HG03175 (cell line): ENCODE data around the gene SUCLA2.
"Not testable (repeated sequence)": the region's sequence is repeated elsewhere in the genome, so short reads cannot be mapped to it uniquely, and the experiment has no call there.

ENCODE experiments used
- ATAC-seq: cut with Tn5 transposase; IDR thresholded peaks from one replicate; pipeline ENCODE4 v1.9.1; 2021; ENCODE audit warnings: mild to moderate bottlenecking, moderate library complexity; ENCODE audit not compliant: unreplicated experiment

Gene SUCLA2

DNA sequence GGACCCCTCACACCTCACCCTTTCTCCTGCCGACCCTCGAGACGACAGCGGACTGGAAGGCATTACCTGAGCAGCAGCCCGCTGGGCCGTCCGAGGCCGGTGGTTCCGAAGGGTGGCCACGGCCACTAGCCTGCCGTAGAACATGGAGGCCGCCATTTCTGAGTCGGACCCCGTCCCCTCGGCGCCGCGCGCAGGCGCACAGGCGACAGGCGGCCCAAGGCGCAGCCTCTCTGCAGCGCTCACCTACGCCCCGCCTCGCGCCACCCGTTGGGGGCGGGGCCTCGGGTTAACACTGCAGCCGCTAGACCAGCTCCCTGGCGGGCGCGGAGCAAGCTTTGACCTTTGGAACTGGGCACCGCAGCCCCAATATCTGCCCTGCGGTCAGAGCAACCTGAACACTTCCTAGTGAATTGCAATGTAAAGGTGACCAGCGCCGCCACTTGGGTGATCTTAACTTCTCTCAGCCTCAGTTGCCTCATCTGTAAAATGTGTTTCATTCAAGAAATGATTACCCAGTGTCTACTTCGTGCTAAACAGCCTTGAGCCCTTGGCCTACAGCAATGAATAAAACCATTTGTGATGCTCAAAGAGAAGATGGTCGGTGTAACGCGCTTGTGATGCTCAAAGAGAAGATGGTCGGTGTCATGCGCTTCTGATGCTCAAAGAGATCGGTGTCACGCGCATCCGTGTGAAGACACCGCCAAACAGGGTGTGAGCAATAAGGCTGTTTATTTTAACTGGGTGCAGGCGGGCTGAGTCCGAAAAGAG, at the start of gene SUCLA2:
Gene SUCLA2, minus strand, starts transcription at position 160 of the 768 bp plus-strand sequence. Its CDS starts 4 bp downstream, at position 156.
- ATAC-seq = peak; percentile 97

- no peak for ATAC-seq
Observed at GRCh38 chr13:48050550-48050949, 49.5 kb upstream of the SUCLA2 start.

DNA sequence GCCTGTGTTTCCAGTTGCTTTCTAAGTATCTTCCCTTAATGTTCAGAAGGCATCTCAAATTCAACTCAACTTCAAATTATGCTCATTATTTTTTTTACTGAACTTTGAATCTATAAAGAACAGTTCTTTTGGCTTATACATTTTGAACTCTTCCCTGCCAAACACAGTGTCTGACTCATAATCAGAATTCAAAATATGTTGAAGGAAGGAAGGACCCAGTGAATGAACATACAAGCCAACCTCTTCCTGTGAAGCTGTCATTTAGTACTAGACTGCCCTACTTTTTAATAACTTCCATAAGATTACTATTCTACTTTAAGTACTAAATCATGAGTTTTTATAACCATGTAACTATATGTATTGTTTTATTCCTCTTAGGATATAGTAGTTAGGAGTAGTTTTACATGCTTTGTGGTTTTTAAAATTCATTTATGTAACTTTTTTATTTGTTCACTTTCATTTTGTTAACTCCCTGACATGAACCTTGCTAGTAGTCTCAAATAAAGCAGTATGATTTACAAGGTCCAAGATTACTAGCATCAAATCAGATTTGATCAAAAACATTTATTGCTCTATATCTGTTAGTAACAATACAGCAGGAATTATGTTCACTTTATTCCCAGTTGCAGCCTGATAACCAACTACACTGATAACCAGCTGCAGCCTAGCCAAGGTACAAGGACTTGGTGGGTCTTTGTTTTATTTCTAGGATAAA, 42.9 kb upstream of the SUCLA2 start:
- no peak for ATAC-seq

DNA sequence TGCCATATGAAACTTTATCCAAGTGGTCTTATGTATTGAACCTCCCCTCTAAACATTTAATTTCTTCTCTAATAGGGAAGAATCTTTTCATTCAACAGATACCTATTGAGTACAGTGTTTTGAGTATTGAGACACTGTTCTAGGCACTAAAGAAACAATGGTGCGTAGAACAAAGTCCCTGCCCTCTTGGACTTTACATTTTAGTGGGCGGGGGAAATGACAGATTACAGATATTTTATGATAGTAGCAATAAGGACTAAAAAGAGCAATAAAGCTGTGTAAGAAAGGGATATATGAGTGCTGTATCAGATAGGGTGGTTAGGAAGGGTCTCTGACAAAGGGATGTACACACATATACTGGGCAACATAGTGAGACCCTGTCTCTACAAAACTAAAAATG, 41.8 kb upstream of the SUCLA2 start:
- no peak for ATAC-seq

- ATAC-seq = no peak
Observed at GRCh38 chr13:48040896-48041295, 39.8 kb upstream of the SUCLA2 start.

GRCh38 chr13:48040049-48040448, 39.0 kb upstream of the SUCLA2 start:
- ATAC-seq = no peak

GRCh38 chr13:48038761-48039160, 37.7 kb upstream of the SUCLA2 start:
- ATAC-seq = no peak

DNA sequence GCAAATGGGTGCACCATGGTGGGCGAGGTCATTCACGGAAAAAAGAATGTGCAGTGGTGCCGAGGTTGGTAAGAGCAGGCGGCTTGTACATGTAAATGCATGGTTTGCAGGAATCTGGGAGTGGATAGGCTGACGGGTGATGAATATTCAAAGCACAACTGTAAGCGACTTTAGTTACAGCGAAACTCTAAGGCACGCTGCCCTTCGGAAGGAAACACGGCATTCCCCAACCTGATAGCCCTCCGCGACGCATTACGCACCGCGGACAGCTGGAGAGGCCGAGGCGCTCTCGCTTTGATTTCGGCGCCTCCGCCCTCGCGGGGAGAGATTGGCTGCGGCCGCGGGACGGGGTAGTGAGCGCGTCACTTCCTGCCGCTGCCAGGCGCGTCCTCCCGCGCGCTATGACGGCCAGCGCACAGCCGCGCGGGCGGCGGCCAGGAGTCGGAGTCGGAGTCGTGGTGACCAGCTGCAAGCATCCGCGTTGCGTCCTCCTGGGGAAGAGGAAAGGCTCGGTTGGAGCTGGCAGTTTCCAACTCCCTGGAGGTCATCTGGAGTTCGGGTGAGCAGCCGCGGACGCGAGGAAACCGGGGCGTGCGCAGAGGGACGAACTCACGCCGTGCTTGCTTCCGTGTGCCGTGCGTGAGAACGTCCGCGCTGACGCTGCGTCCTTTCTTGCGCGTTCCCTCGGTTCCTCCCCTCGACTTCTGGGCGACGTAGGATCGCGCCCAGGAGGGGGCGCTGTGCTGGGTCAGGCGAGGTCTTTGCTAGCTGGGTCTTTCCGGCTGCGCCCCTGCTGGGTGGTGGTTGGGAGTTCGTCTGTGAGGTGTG, 36.5 kb upstream of the SUCLA2 start, which contains the start of gene NUDT15:
Gene NUDT15, plus strand, starts transcription at position 381 of the 828 bp plus-strand sequence. Its CDS starts 21 bp downstream, at position 402.
- ATAC-seq = peak; percentile 94

DNA sequence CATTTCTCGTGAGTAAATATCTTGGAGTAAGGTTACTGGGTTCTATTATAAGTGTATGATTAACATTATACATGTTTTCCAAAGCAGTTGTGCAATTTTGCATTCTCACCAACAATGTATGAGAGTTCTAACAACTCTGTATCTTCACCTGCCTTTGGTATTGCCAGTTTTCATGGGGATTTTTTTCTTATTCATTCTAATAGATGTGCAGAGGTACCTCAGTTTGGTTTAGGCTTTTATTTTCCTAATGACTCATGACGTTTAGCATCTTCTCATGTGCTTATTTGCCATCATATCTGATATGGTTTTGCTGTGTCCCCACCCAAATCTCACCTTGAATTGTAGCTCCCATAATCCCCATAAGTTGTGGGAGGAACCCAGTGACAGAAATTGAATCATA, 28.8 kb upstream of the SUCLA2 start:
- no peak for ATAC-seq

DNA sequence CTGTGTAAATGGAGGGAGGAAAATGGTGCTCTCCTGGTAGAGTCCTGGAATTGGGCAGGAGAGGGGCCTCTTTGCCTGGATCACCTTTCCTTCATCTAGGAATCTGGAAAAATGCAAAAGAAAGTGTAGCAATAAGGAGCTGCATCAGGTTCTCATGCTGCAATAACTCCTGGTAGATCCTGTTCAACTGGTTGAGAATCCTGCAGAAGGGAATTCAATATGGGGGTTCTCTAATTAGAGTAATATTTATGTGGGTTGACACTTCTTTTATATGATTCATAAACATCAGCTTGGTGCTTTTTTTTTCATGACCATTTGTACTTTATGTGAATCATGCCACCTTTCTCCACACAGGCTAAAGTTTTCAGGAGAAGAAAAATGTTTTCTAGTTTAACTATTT, 27.0 kb upstream of the SUCLA2 start:
- no peak for ATAC-seq

GRCh38 chr13:48019796-48020195, 18.7 kb upstream of the SUCLA2 start:
- no peak for ATAC-seq

- no peak for ATAC-seq
Observed at GRCh38 chr13:48018637-48019036, 17.6 kb upstream of the SUCLA2 start.

DNA sequence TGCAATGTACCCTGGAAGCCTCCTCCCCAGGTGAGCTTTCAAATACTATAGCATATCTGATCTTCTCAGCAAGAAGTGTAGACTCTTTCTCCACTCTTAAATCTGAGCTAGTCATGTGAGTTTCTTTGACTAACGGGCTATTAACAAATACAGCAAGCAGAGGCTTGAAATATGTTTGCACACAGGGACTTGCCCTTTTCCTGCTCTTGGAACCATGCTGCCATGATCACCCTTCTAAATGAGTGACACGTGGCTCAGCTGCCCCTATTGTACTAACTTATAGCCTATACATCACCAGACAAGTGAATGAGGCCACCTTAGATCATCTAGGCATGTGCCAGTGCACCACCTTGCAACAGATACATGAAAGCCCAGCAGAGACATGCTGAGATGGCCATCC, 13.3 kb upstream of the SUCLA2 start:
- ATAC-seq = no peak

DNA sequence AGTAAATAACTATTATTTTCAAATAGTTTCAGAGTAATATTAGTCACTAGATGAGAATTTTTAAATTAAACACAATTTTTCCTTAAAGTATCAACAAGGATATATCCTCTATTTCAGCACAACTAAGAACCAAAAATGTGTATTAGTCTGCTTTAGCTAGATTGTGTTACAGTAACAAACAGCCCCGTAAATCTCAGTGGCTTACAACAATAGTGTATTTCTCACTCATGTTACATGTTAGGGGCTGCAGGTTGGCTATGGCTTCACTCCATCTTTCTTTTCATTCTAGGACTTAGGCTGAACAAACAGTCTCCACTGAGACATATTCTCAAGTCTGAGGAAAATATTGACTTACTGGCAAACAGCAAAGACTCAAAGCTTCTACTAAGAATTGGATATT, 11.6 kb upstream of the SUCLA2 start:
- no peak for ATAC-seq

- ATAC-seq = no peak
Observed at GRCh38 chr13:48010698-48011097, 9.6 kb upstream of the SUCLA2 start.

DNA sequence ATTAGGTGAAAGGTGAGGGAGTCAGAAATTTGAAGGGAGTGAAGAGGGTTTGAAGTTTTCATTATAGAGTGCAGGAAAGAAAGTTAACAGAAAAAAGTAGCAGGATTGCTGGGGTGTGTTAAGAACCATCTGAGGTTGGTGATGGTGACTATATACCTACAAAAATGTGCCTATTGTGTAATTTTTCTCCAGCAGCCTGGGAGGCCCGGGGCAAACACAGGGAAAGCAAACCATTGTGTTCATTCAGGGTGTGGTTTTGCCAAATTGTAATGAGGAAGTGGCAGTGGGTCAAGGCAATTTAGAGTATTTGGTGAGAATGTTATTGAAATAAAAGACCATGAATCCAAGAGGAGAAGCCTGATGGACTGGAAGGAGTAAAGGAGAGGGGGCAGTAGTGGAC, 8.2 kb upstream of the SUCLA2 start:
- ATAC-seq = no peak

- no peak for ATAC-seq
Observed at GRCh38 chr13:48006396-48006795, 5.3 kb upstream of the SUCLA2 start.

GRCh38 chr13:48004201-48004600, 3.1 kb upstream of the SUCLA2 start:
- no peak for ATAC-seq

GRCh38 chr13:48001999-48002398, 926 bp upstream of the SUCLA2 start:
- not testable (repeated sequence) for ATAC-seq

GRCh38 chr13:48000559-48001113, 437 bp downstream of the SUCLA2 start:
- ATAC-seq = peak; percentile 40

GRCh38 chr13:47999973-48000372, 1.1 kb downstream of the SUCLA2 start:
- no peak for ATAC-seq
